GM12865 (cell line): ENCODE data around the gene NR1H3.
"Not testable (repeated sequence)": the region's sequence is repeated elsewhere in the genome, so short reads cannot be mapped to it uniquely, and the experiment has no call there.

Experiments
- DNase-seq: peaks from one replicate; pipeline ENCODE4 v3.0.0; 2010; ENCODE audit warnings: low read depth
- H3K4me3 ChIP-seq: 2 replicates; pipeline ENCODE4 v1.5.1; 2011; ENCODE audit warnings: mild to moderate bottlenecking, low read depth, low read length, control low read depth
- TF ChIP-seq, protein P1 (sequence below): IDR thresholded peaks from 2 replicates; pipeline ENCODE4 v1.5.1; 2011; ENCODE audit warnings: low read length, control low read depth, low read depth, inconsistent platforms; ENCODE audit not compliant: insufficient read depth; ENCODE audit errors: missing control alignments

The NR1H3 gene

GRCh38 chr11:47257517-47258316, at the start of gene NR1H3:
Gene NR1H3, plus strand, starts transcription at chr11:47257996. Its CDS starts 1,221 bp downstream, at chr11:47259217.
- no peak within 1 kb of the TSS for H3K4me3 ChIP-seq
- DNase-seq: no peak
- TF ChIP-seq, protein P1, sequence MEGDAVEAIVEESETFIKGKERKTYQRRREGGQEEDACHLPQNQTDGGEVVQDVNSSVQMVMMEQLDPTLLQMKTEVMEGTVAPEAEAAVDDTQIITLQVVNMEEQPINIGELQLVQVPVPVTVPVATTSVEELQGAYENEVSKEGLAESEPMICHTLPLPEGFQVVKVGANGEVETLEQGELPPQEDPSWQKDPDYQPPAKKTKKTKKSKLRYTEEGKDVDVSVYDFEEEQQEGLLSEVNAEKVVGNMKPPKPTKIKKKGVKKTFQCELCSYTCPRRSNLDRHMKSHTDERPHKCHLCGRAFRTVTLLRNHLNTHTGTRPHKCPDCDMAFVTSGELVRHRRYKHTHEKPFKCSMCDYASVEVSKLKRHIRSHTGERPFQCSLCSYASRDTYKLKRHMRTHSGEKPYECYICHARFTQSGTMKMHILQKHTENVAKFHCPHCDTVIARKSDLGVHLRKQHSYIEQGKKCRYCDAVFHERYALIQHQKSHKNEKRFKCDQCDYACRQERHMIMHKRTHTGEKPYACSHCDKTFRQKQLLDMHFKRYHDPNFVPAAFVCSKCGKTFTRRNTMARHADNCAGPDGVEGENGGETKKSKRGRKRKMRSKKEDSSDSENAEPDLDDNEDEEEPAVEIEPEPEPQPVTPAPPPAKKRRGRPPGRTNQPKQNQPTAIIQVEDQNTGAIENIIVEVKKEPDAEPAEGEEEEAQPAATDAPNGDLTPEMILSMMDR: peak; percentile 21

DNA sequence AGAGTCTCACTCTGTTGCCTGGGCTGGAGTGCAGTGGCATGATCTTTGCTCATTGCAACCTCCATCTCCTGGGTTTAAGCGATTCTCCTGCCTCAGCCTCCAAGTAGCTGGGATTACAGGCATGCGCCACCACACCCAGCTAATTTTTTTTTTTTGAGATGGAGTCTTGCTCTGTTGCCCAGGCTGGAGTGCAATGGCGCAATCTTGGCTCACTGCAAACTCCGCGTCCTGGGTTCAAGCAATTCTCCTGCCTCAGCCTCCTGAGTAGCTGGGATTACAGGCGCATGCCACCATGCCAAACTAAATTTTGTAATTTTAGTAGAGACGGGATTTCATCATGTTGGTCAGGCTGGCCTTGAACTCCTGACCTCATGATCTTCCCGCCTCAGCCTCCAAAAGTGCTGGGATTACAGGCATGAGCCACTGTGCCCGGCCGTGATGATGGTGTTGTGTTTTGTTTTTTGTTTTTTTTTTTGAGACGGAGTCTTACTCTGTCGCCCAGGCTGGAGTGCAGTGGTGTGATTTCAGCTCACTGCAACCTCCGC, 49.7 kb upstream of the NR1H3 start:
- not testable (repeated sequence) for H3K4me3 ChIP-seq, DNase-seq

DNA sequence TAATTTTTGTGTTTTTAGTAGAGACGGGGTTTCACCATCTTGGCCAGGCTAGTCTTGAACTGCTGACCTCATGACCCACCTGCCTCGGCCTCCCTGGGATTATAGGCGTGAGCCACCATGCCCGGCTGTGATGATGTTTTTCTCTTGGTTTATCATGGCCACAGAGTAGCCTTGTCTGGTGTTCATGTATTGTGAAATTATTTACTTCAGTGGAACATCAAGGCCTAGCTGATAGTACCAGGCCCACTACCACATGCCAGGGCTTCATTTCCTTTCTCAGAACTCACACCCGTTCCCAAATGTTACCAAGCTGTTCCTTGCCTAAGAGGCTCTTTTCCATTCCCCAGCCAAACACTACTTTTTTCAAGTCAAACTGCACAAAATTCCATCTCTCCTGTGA, 49.2 kb upstream of the NR1H3 start:
- H3K4me3 ChIP-seq: no peak overlapping the region
- TF ChIP-seq, protein P1: no peak
- DNase-seq: no peak

GRCh38 chr11:47212938-47213337, 44.9 kb upstream of the NR1H3 start:
- no peak for DNase-seq
- H3K4me3 ChIP-seq: no peak overlapping the region
- TF ChIP-seq, protein P1: no peak

DNA sequence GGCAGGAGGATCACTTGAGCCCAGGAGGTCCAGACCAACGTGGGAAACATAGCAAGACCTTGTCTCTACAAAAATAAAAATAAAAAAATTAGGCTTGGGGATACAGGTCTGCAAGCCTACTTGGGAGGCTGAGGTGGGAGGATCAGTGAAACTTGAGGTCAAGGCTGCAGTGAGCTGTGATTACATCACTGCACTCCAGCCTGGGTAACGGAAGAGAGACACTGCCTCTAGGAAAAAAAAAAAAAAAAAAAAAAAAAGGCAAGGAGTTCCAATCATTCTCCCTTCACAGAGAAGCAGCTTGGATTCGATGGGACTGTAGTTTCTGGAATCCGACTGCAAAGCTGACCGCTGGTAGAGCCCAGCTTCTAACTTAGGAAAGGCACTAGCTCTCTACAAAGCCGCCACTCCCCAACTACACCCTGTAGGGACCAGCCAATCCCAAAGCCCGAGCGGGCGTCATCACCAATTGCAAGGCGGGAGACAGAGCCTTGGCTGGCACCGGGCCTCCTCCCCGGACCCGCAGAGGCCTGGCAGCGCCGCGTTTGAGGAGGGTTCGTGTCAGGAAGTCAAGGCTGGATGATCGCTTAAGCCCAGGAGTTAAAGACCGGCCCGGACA, 43.7 kb upstream of the NR1H3 start:
- TF ChIP-seq, protein P1: no peak
- H3K4me3 ChIP-seq: peak overlapping the region; percentile 77
- DNase-seq: peak; percentile 84

DNA sequence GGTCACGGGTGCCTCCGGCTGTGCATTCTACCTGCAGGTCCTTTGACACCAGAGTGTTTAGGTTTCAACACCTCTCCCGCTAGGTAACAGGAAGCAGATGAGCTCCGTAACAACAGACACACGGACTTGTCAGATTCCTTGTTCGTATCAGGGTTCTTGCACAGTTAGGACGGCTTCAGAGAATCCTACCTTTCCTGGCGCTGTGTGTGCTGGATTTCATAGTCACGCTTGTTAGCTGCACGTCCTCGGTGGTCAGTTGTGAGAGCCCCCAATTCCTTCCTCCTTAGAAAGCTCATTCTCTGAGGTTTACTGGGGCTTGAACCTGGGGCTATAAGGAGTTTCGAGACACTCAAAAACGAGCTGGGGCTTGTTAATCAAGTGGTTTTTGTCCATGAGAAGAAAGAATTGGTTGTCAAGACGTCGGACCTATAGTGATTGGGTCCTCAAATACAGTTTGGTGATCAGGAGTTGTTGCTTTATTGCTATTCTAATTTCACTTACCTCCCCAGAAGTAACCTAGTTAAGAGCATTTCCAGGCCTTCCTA, 42.4 kb upstream of the NR1H3 start:
- peak; percentile 45 for DNase-seq
- TF ChIP-seq, protein P1: no peak
- H3K4me3 ChIP-seq: peak overlapping the region; percentile 77

- peak; percentile 75 for DNase-seq
- TF ChIP-seq, protein P1: no peak
Measured at GRCh38 chr11:47216121-47216798, 41.5 kb upstream of the NR1H3 start.

More at GRCh38 chr11:47216121-47216798, 41.5 kb upstream of the NR1H3 start:
- peak overlapping the region; percentile 77 for H3K4me3 ChIP-seq
